ENCODE measurements around the gene SLC5A4.

SLC5A4 gene

GRCh38 chr22:32177221-32177765, 77.9 kb downstream of the SLC5A4 start:
- Histone ChIP-seq H2AFZ (ENCODE audit: low read length) (no peak overlapping the region), H3K79me2 (ENCODE audit: low read length) (no peaks in the 10 kb centered on the region), H3K36me3 (replicated peaks; ENCODE audit: insufficient read depth, low read length) (no peaks in the 10 kb centered on the region), H3K4me2 (ENCODE audit: low read depth, low read length) (no peak overlapping the region), H4K20me1 (ENCODE audit: insufficient read depth, low read length) (no peaks in the 10 kb centered on the region), H3K9me3 (replicated peaks; ENCODE audit: insufficient read depth, low read length) (no peaks in the 10 kb centered on the region), H3K27me3 (replicated peaks; ENCODE audit: insufficient read depth, low read length) (peaks cover 29% of the 10 kb centered on the region), H3K27ac (ENCODE audit: low read length) (no peak overlapping the region), H3F3A (ENCODE audit: insufficient read depth, low read length) (no peaks in the 10 kb centered on the region), H3K9ac (ENCODE audit: low read length) (no peak overlapping the region), H3K9me2 (replicated peaks; ENCODE audit: insufficient read depth, low read length) (no peaks in the 10 kb centered on the region), H3K4me1 (ENCODE audit: low read length) (no peaks in the 10 kb centered on the region), H3K4me3 (ENCODE audit: low read length) (no peak overlapping the region)
- no peak for DNase-seq
- no peak for TF ChIP-seq EZH2 (optimal IDR thresholded peaks at IDR 0.05; ENCODE audit: low read depth, low read length)
- no peak for TF ChIP-seq EZH2phosphoT487 (IDR thresholded peaks at IDR 0.05; ENCODE audit: low read length)
- TF ChIP-seq CTCF (IDR thresholded peaks at IDR 0.05; ENCODE audit: low read length) = no peak

- H3K4me1 ChIP-seq (ENCODE audit: low read length) = no peaks in the 10 kb centered on the region
- peaks cover 29% of the 10 kb centered on the region for H3K27me3 ChIP-seq (replicated peaks; ENCODE audit: insufficient read depth, low read length)
- no peak overlapping the region for H3K9ac ChIP-seq (ENCODE audit: low read length)
- H4K20me1 ChIP-seq (ENCODE audit: insufficient read depth, low read length) = no peaks in the 10 kb centered on the region
- no peaks in the 10 kb centered on the region for H3K36me3 ChIP-seq (replicated peaks; ENCODE audit: insufficient read depth, low read length)
- no peaks in the 10 kb centered on the region for H3K79me2 ChIP-seq (ENCODE audit: low read length)
- no peak overlapping the region for H2AFZ ChIP-seq (ENCODE audit: low read length)
- H3K4me2 ChIP-seq (ENCODE audit: low read depth, low read length) = no peak overlapping the region
- no peak overlapping the region for H3K27ac ChIP-seq (ENCODE audit: low read length)
- H3F3A ChIP-seq (ENCODE audit: insufficient read depth, low read length) = no peaks in the 10 kb centered on the region
- no peak for DNase-seq
- no peak for TF ChIP-seq CTCF (IDR thresholded peaks at IDR 0.05; ENCODE audit: low read length)
- TF ChIP-seq EZH2phosphoT487 (IDR thresholded peaks at IDR 0.05; ENCODE audit: low read length) = no peak
- no peak for TF ChIP-seq EZH2 (optimal IDR thresholded peaks at IDR 0.05; ENCODE audit: low read depth, low read length)
- H3K9me2 ChIP-seq (replicated peaks; ENCODE audit: insufficient read depth, low read length) = no peaks in the 10 kb centered on the region
- no peaks in the 10 kb centered on the region for H3K9me3 ChIP-seq (replicated peaks; ENCODE audit: insufficient read depth, low read length)
- H3K4me3 ChIP-seq (ENCODE audit: low read length) = no peak overlapping the region
These were observed 79.2 kb downstream of the SLC5A4 start for GRCh38 chr22:32175683-32176644.

GRCh38 chr22:32175115-32175514, 80.0 kb downstream of the SLC5A4 start:
- H3K27me3 ChIP-seq (replicated peaks; ENCODE audit: insufficient read depth, low read length) = peaks cover 29% of the 10 kb centered on the region

More at GRCh38 chr22:32175115-32175514, 80.0 kb downstream of the SLC5A4 start:
- no peak for TF ChIP-seq EZH2 (optimal IDR thresholded peaks at IDR 0.05; ENCODE audit: low read depth, low read length)
- no peak for TF ChIP-seq EZH2phosphoT487 (IDR thresholded peaks at IDR 0.05; ENCODE audit: low read length)
- no peak for TF ChIP-seq CTCF (IDR thresholded peaks at IDR 0.05; ENCODE audit: low read length)
- no peaks in the 10 kb centered on the region for H3K79me2 ChIP-seq (ENCODE audit: low read length)
- H3K9ac ChIP-seq (ENCODE audit: low read length) = no peak overlapping the region
- H3K4me3 ChIP-seq (ENCODE audit: low read length) = no peak overlapping the region
- H3K27ac ChIP-seq (ENCODE audit: low read length) = no peak overlapping the region
- no peaks in the 10 kb centered on the region for H4K20me1 ChIP-seq (ENCODE audit: insufficient read depth, low read length)
- no peaks in the 10 kb centered on the region for H3K4me1 ChIP-seq (ENCODE audit: low read length)
- H3K4me2 ChIP-seq (ENCODE audit: low read depth, low read length) = no peak overlapping the region
- DNase-seq = no peak
- no peaks in the 10 kb centered on the region for H3K36me3 ChIP-seq (replicated peaks; ENCODE audit: insufficient read depth, low read length)
- H3K9me3 ChIP-seq (replicated peaks; ENCODE audit: insufficient read depth, low read length) = no peaks in the 10 kb centered on the region
- H2AFZ ChIP-seq (ENCODE audit: low read length) = no peak overlapping the region
- no peaks in the 10 kb centered on the region for H3K9me2 ChIP-seq (replicated peaks; ENCODE audit: insufficient read depth, low read length)
- H3F3A ChIP-seq (ENCODE audit: insufficient read depth, low read length) = no peaks in the 10 kb centered on the region

Data from MM.1S (cell line).